ENCODE data around the gene TREH.
"Not testable (repeated sequence)": the region's sequence is repeated elsewhere in the genome, so short reads cannot be mapped to it uniquely, and the experiment has no call there.

Gene TREH

GRCh38 chr11:118679483-118679882 is at the start of gene TREH:
Gene TREH (minus strand): TSS chr11:118679650. CDS start chr11:118679627, 23 bp downstream.
- in situ Hi-C loops (cut with HindIII; ENCODE audit: low pct_ligation_motif_present, low sequenced_read_pairs), result no loop called here

DNA sequence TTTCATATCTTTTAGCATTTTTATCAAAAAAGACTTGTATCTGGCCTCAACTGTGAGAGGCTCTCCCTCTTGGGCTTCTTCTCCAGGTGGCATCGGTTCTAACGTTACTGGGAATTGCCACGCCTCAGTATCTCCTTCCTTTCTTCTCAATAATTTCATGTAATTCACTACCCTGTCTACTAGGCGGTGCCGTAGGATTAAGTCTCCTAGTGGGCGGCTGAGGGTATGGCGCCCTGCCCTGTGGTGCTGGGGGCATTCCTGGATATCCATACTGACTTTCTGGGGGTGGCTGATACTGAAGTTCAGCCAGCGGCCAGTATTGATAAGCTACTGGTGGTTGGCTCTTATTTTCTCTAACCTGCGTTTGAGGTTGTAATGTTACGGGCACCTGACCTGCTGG is 48.7 kb upstream of the TREH start:
- H3K36me3 ChIP-seq (replicated peaks); DNase-seq; H3K27ac ChIP-seq; H3K4me3 ChIP-seq (ENCODE audit: low read depth, low read length); H3K27me3 ChIP-seq (replicated peaks); in situ Hi-C loops (cut with HindIII; ENCODE audit: low pct_ligation_motif_present, low sequenced_read_pairs): not testable (repeated sequence)
- TF ChIP-seq CTCF (IDR thresholded peaks at IDR 0.05; ENCODE audit: low read depth, low read length, missing control alignments), result peak; percentile 21

More at GRCh38 chr11:118679483-118679882, at the start of gene TREH:
- no peak for DNase-seq
- Histone ChIP-seq H3K27me3 (replicated peaks) (no peaks in the 10 kb centered on the region), H3K27ac (no peak within 1 kb of the TSS), H3K36me3 (replicated peaks) (no peaks in the 10 kb centered on the region), H3K4me3 (ENCODE audit: low read depth, low read length) (no peak within 1 kb of the TSS)
- TF ChIP-seq CTCF (IDR thresholded peaks at IDR 0.05; ENCODE audit: low read depth, low read length, missing control alignments), result no peak

DNA sequence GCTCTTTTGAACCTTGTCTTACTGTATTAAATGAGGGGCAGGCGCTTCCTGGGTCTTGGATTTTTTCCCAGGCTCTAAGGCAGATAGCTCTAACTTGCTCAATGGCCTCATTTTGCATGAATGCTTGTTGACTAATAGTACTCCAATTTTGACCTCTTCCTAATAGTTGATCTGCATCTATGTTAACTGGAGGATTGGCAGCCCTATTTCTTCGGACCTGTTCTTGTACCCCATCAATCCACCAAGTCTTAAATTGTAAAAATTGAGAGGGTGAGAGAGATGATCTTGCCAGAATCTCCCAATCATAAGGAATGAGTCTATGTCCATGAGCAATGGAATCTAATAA is 48.2 kb upstream of the TREH start:
- H3K27ac ChIP-seq; in situ Hi-C loops (cut with HindIII; ENCODE audit: low pct_ligation_motif_present, low sequenced_read_pairs); H3K27me3 ChIP-seq (replicated peaks); H3K36me3 ChIP-seq (replicated peaks); DNase-seq; H3K4me3 ChIP-seq (ENCODE audit: low read depth, low read length): not testable (repeated sequence)

DNA sequence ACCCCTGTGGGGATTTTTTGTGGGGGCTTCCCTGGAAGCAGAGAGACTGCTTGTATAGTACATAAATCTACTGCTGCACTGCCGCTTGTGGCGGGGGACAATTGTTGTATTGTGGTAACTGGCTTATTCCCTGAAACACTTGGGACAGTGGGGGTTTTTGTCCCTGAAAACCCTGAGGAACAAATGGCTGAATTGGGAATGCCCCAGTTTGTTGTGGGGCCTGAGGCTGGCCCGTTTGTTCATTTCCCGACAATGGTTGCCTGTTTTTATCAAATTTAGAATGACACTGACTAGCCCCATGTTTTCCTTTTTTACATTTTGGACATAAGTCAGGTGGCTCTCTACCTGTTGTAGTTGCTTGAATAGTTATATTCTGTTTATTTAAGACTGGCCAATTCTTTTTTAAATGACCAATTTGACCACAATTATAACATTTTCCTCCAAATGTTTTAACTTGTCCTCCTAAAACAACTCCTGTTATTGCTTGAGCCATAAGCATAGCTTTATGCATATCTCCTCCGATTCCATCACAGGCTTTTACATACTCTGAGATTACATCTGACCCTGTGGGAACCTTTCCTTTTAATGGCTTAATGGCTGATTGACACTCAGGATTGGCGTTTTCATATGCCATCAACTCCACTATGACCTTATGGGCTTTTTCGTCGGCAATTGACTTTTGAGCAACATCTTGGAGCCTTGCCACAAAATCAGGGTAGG is 47.7 kb upstream of the TREH start:
- H3K4me3 ChIP-seq (ENCODE audit: low read depth, low read length); in situ Hi-C loops (cut with HindIII; ENCODE audit: low pct_ligation_motif_present, low sequenced_read_pairs); H3K36me3 ChIP-seq (replicated peaks); H3K27me3 ChIP-seq (replicated peaks); H3K27ac ChIP-seq; DNase-seq: not testable (repeated sequence)

GRCh38 chr11:118721478-118722015 is 42.1 kb upstream of the TREH start:
- H3K4me3 ChIP-seq (ENCODE audit: low read depth, low read length); H3K27ac ChIP-seq; H3K36me3 ChIP-seq (replicated peaks); H3K27me3 ChIP-seq (replicated peaks); DNase-seq: not testable (repeated sequence)
- in situ Hi-C loops (cut with HindIII; ENCODE audit: low pct_ligation_motif_present, low sequenced_read_pairs), result loop anchor here (25.0 kb wide), 1 partner anchor 216 kb away; the partner anchor contains the start of gene BCL9L

GRCh38 chr11:118720740-118721139 is 41.3 kb upstream of the TREH start:
- in situ Hi-C loops (cut with HindIII; ENCODE audit: low pct_ligation_motif_present, low sequenced_read_pairs), result loop anchor here (25.0 kb wide), 1 partner anchor 217 kb away; the partner anchor contains the start of gene BCL9L
- not testable (repeated sequence) for DNase-seq; H3K4me3 ChIP-seq (ENCODE audit: low read depth, low read length); H3K27ac ChIP-seq; H3K27me3 ChIP-seq (replicated peaks); H3K36me3 ChIP-seq (replicated peaks)

DNA sequence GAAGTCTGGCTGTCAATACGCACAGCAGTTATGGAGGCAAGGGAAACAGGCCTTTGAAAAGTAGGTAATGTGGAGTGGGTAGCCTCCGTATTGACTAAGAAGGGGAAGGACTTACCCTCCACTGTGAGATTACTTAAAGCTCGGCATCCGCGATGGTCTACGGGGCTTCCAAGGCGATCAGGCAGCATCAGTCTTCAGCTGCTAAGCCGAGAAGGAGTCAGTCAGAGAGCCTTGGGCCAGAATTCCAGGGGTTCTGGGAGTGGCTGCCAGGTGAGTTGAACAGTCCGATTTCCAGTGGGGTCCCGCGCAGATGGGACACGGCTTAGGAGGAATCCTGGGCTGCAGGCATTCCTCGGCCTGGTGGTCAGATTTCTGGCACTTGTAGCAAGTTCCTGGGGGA is 40.6 kb upstream of the TREH start:
- in situ Hi-C loops (cut with HindIII; ENCODE audit: low pct_ligation_motif_present, low sequenced_read_pairs), result loop anchor here (25.0 kb wide), 1 partner anchor 217 kb away; the partner anchor contains the start of gene BCL9L
- DNase-seq; H3K27ac ChIP-seq; H3K36me3 ChIP-seq (replicated peaks); H3K4me3 ChIP-seq (ENCODE audit: low read depth, low read length); H3K27me3 ChIP-seq (replicated peaks): not testable (repeated sequence)

- DNase-seq; H3K27me3 ChIP-seq (replicated peaks); H3K36me3 ChIP-seq (replicated peaks); H3K27ac ChIP-seq; H3K4me3 ChIP-seq (ENCODE audit: low read depth, low read length): not testable (repeated sequence)
- in situ Hi-C loops (cut with HindIII; ENCODE audit: low pct_ligation_motif_present, low sequenced_read_pairs), result loop anchor here (25.0 kb wide), 1 partner anchor 219 kb away; the partner anchor contains the start of gene BCL9L
Measured at GRCh38 chr11:118718562-118718961, 39.1 kb upstream of the TREH start.

- not testable (repeated sequence) for DNase-seq; H3K27me3 ChIP-seq (replicated peaks); H3K36me3 ChIP-seq (replicated peaks); H3K27ac ChIP-seq; H3K4me3 ChIP-seq (ENCODE audit: low read depth, low read length)
- in situ Hi-C loops (cut with HindIII; ENCODE audit: low pct_ligation_motif_present, low sequenced_read_pairs), result loop anchor here (25.0 kb wide), 1 partner anchor 220 kb away; the partner anchor contains the start of gene BCL9L
Measured at GRCh38 chr11:118717733-118718132, 38.3 kb upstream of the TREH start.

- not testable (repeated sequence) for H3K36me3 ChIP-seq (replicated peaks); H3K4me3 ChIP-seq (ENCODE audit: low read depth, low read length); H3K27ac ChIP-seq; H3K27me3 ChIP-seq (replicated peaks); DNase-seq
- in situ Hi-C loops (cut with HindIII; ENCODE audit: low pct_ligation_motif_present, low sequenced_read_pairs), result loop anchor here (25.0 kb wide), 1 partner anchor 220 kb away; the partner anchor contains the start of gene BCL9L
Measured at GRCh38 chr11:118717221-118717620, 37.8 kb upstream of the TREH start.

All from brain microvascular endothelial cell (primary cell).